KBM-7 (cell line): ENCODE measurements around the gene KCNC4.

Source experiments
- DNase-seq: peaks from one replicate; pipeline ENCODE4 v3.0.0-alpha.2; 2015
- in situ Hi-C: fragments of 300-500 bp; cut with MboI; formaldehyde crosslinking; loops from 2 replicates; pipeline ENCODE4 v1.14.3; 2020; ENCODE audit warnings: low sequenced_read_pairs, low pct_unique_long_range_greater_than_20kb, mixed read lengths

KCNC4 gene

GRCh38 chr1:110241516-110241915 lies 31.4 kb downstream of the KCNC4 start:
- DNase-seq, result no peak
- in situ Hi-C loops, result no loop called here

DNA sequence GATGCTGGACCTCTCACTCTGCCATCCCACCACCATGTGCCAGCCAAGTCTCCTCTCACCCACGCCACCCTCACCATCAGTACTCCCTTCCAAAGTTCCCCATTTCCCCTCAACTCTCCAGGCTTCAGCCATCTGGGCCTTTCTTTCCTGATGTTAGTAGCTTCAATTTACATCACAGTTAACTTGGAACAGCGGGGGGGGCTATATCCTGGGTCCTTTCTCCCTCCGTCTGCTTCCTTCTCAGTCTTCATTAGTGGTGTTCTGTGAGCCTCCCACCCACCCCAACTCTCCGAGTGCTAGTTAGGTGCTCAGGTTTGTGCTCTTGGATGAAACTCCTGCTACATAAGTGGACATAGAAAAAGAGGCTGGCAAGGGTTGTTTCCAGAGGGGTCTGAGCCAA lies 31.9 kb downstream of the KCNC4 start:
- no peak for DNase-seq
- in situ Hi-C loops, result no loop called here

GRCh38 chr1:110242731-110243130 lies 32.6 kb downstream of the KCNC4 start:
- in situ Hi-C loops, result no loop called here
- no peak for DNase-seq

GRCh38 chr1:110243146-110243545 lies 33.0 kb downstream of the KCNC4 start:
- in situ Hi-C loops, result no loop called here
- DNase-seq, result no peak

- DNase-seq, result no peak
Observed at GRCh38 chr1:110243574-110243973, 33.5 kb downstream of the KCNC4 start.

DNA sequence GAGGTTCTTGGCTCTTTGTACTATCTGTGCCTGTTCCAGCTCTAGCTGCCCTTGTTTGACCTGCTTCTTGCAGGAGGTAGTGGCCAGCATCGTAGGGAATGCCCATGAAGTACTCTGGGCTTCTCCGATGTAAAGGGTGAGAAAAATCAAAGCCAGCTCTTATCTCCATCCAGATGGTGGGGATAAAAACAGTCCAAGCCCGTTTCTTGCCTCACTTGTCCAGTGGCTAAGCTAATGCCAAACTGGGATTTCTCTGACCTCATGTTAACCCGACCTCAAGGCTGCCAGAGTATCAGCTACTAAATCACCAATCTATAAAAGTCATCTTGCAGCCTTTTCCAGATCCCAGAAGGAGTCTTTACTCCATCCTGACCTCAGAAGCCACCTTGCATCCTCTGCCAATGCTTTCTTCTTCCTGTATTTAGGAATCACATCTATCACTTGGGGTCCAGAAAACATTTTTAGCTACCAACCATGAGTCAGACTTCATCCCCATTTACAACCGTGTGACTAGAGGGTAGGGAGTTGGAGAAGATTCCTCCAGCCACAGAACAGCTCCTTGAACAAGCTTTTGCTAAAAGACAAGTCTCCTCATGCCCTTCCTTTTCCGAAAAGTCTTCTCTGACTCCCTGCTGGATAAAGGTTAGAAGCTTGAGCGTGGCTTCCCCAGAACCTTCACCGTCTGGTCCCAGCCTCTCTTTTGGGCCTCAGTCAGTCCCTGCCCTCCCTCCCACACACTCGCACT lies 35.9 kb downstream of the KCNC4 start:
- DNase-seq, result no peak
- in situ Hi-C loops, result no loop called here

More at GRCh38 chr1:110243574-110243973, 33.5 kb downstream of the KCNC4 start:
- in situ Hi-C loops, result no loop called here

DNA sequence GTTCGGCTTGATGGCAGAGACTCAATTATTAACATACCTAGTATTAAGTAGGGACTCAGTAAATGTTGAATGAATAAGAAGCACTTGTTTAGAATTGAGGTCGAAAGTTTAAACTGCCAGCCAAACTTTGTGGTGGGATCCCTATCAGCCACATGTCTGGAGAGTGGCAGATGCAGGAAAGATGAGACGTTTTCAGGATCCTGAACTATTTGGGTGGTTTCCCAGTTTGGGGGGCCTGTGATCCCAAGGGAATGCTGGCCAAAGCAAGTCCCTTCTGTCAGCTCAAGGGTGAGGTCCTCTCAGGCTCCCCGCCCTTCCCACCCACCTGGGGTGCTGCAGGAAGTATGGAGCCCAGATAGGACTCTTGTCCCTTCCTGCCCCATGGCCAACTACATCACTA lies 38.6 kb downstream of the KCNC4 start:
- in situ Hi-C loops, result no loop called here

DNA sequence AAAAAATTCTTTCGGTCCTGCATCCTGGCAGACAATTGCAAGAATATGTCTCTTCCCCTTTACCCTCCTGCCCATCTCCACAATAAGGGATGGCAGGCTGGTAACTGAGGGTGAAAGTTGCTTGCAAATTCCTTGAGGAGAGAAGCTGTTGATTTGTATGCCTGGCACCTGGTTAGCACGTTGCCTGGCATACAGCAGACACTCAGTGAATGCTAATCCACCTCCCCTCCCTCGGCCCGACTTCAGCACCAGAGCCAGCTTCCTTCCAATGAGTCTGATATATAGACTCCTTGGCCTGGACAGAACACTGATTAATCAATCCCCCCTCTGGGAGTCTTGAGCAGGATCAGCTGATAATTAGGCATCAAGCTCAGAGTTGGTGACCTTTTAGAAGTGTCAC lies 39.1 kb downstream of the KCNC4 start:
- in situ Hi-C loops, result no loop called here
- DNase-seq, result no peak

More for the DNA sequence above, 38.6 kb downstream of the KCNC4 start:
- no peak for DNase-seq

- in situ Hi-C loops, result no loop called here
- no peak for DNase-seq
Observed at GRCh38 chr1:110250008-110250407, 39.9 kb downstream of the KCNC4 start.

DNA sequence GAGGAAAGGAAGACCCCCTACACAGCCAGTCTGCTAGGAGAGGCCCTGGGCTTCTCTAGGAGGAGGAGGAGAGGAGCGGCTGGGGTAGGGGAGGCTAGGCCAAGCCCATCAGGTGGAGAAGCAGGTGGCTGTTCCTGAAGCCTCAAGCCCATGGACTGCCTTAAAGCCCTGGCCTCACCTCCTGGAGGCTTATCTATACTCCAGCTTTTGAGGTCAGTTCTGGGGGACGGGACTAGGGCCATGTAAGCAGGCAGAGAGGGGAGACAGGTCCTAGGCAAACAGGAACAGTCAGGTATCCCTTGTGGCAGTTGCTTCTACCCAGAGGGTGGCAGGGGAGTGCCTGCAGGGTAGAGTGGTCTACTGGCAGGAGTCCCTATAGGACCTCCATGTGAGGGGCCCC lies 40.6 kb downstream of the KCNC4 start:
- in situ Hi-C loops, result no loop called here
- DNase-seq, result no peak

DNA sequence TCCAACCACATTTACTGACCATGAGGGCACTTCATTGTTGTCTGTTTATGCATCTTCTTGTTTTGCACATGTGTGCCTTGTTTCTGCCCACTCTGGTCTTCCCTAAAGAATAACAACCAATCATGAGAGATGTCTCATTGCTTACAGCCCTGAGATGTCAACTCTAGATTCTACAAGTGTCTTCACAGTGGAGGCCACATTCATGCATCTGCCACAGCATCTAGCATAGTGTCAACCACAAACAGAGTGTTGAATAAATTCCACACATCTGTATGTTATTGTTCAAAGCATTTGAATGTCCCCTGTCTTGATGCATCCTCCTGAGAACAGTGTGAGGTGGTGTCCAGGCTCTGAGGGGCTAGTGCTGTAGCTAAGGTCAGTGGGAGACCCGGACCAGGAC lies 43.1 kb downstream of the KCNC4 start:
- in situ Hi-C loops, result no loop called here

GRCh38 chr1:110254604-110255391 lies 44.7 kb downstream of the KCNC4 start:
- DNase-seq, result no peak
- in situ Hi-C loops, result no loop called here

More for the DNA sequence above, 43.1 kb downstream of the KCNC4 start:
- no peak for DNase-seq

DNA sequence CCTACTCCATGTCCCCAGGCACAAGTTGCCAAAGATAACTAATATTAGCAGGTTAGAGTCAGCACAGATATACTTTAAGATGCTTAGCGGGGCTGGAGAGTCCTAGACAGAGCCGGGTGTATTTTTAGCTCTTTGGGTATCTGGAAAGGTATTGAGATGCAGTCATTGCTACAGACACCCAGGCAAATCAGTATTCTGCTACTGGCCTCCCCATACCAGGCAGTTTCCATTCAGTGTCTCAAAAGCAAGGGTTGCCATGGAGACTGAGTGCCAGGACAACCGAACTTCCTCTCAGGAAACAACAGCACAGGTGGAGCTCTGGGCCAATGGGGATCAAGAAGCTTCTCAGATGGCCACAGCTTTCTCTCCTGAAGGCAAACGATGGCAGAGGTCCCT lies 45.3 kb downstream of the KCNC4 start:
- in situ Hi-C loops, result no loop called here
- DNase-seq, result peak; percentile 52

GRCh38 chr1:110258734-110259133 lies 48.6 kb downstream of the KCNC4 start:
- in situ Hi-C loops, result no loop called here
- DNase-seq, result no peak

DNA sequence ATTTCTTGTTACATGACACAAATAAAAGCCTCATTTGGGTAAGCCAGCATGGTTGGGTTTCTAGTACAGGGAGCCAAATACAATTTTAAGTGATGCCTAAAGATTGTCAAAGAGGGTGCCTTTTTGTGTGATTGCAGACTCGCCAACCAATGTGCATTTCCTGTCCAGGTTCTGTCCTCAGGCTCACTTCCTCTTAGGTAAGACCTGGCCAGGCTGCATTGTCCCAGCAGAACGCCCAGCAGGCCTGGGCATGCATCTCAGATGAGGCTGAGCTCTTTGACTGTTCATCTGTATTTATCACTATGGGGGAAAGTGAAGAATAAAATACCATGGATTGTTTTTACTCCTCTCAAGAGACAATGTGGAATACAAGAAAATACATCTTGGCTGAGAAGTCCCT lies 49.7 kb downstream of the KCNC4 start:
- peak; percentile 32 for DNase-seq
- in situ Hi-C loops, result no loop called here
